ENCODE measurements around the gene CBX7.

DNA sequence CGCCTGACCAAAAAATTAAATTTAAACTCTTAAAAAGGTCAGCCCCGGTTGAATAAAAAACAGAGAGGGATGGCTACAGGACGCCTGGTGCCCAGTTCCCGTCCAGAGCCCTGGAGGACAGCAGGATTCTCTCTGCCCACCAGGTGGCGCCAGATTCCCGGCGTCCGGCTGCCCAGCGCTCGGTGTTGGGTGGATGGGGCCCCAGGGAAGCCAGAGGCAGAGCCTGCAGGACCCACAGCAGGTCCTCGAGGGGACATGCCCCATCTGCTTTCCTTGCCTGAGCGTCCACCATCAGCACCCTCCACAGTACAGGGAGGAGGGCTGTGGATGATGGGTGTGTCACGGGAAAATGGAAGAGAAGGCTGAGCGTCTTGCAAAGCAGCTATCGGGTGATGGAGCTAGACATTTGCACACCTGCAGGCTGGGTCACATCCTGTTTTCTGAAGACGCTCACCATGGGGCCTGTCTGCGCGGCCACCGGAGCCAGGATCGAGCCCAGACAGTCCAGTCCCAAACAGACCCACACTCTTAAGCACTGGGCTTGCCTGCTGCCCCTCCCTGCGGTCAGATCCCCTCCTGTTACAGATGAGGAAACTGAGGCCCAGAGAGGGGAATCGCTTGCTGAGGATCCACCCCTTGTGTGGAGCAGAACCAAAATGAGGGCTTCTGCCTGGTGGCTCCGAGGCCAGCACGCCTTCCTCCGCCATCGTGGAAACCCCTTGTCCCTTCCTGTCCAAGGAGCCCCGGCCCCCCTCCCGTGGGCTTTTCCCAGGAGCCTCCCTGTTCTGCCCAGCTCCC is 18.5 kb upstream of the CBX7 start:
- TF ChIP-seq, protein P1, sequence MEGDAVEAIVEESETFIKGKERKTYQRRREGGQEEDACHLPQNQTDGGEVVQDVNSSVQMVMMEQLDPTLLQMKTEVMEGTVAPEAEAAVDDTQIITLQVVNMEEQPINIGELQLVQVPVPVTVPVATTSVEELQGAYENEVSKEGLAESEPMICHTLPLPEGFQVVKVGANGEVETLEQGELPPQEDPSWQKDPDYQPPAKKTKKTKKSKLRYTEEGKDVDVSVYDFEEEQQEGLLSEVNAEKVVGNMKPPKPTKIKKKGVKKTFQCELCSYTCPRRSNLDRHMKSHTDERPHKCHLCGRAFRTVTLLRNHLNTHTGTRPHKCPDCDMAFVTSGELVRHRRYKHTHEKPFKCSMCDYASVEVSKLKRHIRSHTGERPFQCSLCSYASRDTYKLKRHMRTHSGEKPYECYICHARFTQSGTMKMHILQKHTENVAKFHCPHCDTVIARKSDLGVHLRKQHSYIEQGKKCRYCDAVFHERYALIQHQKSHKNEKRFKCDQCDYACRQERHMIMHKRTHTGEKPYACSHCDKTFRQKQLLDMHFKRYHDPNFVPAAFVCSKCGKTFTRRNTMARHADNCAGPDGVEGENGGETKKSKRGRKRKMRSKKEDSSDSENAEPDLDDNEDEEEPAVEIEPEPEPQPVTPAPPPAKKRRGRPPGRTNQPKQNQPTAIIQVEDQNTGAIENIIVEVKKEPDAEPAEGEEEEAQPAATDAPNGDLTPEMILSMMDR (conservative IDR thresholded peaks at IDR 0.05; ENCODE audit: low read depth in 2 of 2) = peak; percentile 95 to 99
- TF ChIP-seq EZH2 (IDR thresholded peaks at IDR 0.05; ENCODE audit: low read depth, unreplicated experiment) (no peak), POLR2AphosphoS5 (IDR thresholded peaks at IDR 0.05; ENCODE audit: low read depth) (no peak), CREB1 (CRISPR knock-in tag; IDR thresholded peaks at IDR 0.05; ENCODE audit: low read depth) (no peak), EZH2phosphoT487 (IDR thresholded peaks at IDR 0.05; ENCODE audit: unreplicated experiment) (no peak), ZNF331 (CRISPR knock-in tag; IDR thresholded peaks at IDR 0.05; ENCODE audit: low read depth) (no peak), ZNF114 (CRISPR knock-in tag; IDR thresholded peaks at IDR 0.05) (no peak), JUNB (IDR thresholded peaks at IDR 0.05; ENCODE audit: unreplicated experiment) (no peak), STAT1 (IDR thresholded peaks at IDR 0.05; ENCODE audit: unreplicated experiment) (no peak), NANOG (IDR thresholded peaks at IDR 0.05; ENCODE audit: borderline replicate concordance) (no peak)
- TF ChIP-seq, protein P2, sequence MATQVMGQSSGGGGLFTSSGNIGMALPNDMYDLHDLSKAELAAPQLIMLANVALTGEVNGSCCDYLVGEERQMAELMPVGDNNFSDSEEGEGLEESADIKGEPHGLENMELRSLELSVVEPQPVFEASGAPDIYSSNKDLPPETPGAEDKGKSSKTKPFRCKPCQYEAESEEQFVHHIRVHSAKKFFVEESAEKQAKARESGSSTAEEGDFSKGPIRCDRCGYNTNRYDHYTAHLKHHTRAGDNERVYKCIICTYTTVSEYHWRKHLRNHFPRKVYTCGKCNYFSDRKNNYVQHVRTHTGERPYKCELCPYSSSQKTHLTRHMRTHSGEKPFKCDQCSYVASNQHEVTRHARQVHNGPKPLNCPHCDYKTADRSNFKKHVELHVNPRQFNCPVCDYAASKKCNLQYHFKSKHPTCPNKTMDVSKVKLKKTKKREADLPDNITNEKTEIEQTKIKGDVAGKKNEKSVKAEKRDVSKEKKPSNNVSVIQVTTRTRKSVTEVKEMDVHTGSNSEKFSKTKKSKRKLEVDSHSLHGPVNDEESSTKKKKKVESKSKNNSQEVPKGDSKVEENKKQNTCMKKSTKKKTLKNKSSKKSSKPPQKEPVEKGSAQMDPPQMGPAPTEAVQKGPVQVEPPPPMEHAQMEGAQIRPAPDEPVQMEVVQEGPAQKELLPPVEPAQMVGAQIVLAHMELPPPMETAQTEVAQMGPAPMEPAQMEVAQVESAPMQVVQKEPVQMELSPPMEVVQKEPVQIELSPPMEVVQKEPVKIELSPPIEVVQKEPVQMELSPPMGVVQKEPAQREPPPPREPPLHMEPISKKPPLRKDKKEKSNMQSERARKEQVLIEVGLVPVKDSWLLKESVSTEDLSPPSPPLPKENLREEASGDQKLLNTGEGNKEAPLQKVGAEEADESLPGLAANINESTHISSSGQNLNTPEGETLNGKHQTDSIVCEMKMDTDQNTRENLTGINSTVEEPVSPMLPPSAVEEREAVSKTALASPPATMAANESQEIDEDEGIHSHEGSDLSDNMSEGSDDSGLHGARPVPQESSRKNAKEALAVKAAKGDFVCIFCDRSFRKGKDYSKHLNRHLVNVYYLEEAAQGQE (IDR thresholded peaks at IDR 0.05; ENCODE audit: unreplicated experiment) = no peak
- TF ChIP-seq, protein P3, sequence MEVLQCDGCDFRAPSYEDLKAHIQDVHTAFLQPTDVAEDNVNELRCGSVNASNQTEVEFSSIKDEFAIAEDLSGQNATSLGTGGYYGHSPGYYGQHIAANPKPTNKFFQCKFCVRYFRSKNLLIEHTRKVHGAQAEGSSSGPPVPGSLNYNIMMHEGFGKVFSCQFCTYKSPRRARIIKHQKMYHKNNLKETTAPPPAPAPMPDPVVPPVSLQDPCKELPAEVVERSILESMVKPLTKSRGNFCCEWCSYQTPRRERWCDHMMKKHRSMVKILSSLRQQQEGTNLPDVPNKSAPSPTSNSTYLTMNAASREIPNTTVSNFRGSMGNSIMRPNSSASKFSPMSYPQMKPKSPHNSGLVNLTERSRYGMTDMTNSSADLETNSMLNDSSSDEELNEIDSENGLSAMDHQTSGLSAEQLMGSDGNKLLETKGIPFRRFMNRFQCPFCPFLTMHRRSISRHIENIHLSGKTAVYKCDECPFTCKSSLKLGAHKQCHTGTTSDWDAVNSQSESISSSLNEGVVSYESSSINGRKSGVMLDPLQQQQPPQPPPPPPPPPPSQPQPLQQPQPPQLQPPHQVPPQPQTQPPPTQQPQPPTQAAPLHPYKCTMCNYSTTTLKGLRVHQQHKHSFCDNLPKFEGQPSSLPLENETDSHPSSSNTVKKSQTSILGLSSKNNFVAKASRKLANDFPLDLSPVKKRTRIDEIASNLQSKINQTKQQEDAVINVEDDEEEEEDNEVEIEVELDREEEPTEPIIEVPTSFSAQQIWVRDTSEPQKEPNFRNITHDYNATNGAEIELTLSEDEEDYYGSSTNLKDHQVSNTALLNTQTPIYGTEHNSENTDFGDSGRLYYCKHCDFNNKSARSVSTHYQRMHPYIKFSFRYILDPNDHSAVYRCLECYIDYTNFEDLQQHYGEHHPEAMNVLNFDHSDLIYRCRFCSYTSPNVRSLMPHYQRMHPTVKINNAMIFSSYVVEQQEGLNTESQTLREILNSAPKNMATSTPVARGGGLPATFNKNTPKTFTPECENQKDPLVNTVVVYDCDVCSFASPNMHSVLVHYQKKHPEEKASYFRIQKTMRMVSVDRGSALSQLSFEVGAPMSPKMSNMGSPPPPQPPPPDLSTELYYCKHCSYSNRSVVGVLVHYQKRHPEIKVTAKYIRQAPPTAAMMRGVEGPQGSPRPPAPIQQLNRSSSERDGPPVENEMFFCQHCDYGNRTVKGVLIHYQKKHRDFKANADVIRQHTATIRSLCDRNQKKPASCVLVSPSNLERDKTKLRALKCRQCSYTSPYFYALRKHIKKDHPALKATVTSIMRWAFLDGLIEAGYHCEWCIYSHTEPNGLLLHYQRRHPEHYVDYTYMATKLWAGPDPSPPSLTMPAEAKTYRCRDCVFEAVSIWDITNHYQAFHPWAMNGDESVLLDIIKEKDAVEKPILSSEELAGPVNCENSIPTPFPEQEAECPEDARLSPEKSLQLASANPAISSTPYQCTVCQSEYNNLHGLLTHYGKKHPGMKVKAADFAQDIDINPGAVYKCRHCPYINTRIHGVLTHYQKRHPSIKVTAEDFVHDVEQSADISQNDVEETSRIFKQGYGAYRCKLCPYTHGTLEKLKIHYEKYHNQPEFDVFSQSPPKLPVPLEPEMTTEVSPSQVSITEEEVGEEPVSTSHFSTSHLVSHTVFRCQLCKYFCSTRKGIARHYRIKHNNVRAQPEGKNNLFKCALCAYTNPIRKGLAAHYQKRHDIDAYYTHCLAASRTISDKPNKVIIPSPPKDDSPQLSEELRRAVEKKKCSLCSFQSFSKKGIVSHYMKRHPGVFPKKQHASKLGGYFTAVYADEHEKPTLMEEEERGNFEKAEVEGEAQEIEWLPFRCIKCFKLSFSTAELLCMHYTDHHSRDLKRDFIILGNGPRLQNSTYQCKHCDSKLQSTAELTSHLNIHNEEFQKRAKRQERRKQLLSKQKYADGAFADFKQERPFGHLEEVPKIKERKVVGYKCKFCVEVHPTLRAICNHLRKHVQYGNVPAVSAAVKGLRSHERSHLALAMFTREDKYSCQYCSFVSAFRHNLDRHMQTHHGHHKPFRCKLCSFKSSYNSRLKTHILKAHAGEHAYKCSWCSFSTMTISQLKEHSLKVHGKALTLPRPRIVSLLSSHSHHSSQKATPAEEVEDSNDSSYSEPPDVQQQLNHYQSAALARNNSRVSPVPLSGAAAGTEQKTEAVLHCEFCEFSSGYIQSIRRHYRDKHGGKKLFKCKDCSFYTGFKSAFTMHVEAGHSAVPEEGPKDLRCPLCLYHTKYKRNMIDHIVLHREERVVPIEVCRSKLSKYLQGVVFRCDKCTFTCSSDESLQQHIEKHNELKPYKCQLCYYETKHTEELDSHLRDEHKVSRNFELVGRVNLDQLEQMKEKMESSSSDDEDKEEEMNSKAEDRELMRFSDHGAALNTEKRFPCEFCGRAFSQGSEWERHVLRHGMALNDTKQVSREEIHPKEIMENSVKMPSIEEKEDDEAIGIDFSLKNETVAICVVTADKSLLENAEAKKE (CRISPR knock-in tag; IDR thresholded peaks at IDR 0.05) = no peak
- TF ChIP-seq, protein P4, sequence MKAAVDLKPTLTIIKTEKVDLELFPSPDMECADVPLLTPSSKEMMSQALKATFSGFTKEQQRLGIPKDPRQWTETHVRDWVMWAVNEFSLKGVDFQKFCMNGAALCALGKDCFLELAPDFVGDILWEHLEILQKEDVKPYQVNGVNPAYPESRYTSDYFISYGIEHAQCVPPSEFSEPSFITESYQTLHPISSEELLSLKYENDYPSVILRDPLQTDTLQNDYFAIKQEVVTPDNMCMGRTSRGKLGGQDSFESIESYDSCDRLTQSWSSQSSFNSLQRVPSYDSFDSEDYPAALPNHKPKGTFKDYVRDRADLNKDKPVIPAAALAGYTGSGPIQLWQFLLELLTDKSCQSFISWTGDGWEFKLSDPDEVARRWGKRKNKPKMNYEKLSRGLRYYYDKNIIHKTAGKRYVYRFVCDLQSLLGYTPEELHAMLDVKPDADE (IDR thresholded peaks at IDR 0.05) = peak; percentile 57

Measured in GM23338 (cell line).